Activated CD4-positive, CD25-positive, alpha-beta regulatory T cell treated with anti-CD3 and anti-CD28 coated beads, Interleukin-2, amount 50 U/mL, for 16 hours (primary cell): ENCODE measurements around the gene SLC12A7.
"Not testable (repeated sequence)": the region's sequence is repeated elsewhere in the genome, so short reads cannot be mapped to it uniquely, and the experiment has no call there.

ENCODE experiments used
- DNase-seq: peaks from one replicate; pipeline ENCODE4 v3.0.0-alpha.2; 2020; ENCODE audit warnings: low read depth, low spot score

SLC12A7 gene

DNA sequence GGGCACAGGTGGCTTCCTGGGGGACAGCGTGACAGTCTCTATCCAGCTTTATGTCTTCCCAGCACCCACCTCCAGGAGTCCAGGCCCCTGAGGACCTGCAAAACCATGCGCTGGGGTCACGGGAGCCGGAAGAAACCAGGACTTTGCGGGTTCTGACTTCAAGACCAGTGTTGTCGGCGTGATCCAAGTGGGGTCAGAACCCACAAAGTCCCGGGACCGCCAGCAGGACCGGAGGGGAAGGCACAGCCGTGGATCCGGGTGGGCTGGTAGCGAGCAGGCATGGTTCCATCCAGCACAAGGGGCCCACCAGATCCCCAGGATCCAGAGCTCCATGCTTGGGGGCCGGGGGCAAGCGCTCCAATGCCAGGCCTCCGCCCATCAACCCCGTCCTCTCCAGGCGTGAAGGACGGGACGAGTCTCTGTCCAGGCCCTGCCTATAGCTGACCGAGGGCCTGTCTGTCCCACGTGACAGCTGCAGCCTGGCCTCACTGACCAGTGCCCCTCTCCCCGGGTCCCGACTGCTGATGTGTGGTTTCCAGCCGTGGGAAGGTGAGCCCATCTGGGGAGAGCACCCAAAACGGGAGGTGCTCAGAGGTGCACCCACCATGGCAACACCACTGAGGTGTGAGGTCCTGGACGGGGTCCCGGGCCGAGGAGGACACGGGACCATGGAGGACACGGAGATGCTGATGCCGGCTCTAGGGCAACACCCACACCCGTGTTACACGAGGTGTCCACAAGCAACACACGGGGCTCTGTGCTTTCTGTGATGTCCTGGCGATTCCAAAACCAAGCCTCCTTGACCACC, 48.9 kb downstream of the SLC12A7 start:
- DNase-seq = no peak

- DNase-seq = no peak
Measured at GRCh38 chr5:1061916-1062315, 49.9 kb downstream of the SLC12A7 start.

GRCh38 chr5:1061292-1061691, 50.6 kb downstream of the SLC12A7 start:
- not testable (repeated sequence) for DNase-seq

GRCh38 chr5:1060535-1060981, 51.3 kb downstream of the SLC12A7 start:
- no peak for DNase-seq

GRCh38 chr5:1059884-1060263, 52.0 kb downstream of the SLC12A7 start:
- DNase-seq = no peak

- no peak for DNase-seq
Measured at GRCh38 chr5:1058988-1059883, 52.6 kb downstream of the SLC12A7 start.

GRCh38 chr5:1058083-1058945, 53.5 kb downstream of the SLC12A7 start:
- no peak for DNase-seq

GRCh38 chr5:1057485-1058082, 54.3 kb downstream of the SLC12A7 start:
- no peak for DNase-seq

GRCh38 chr5:1056611-1057484, 55.0 kb downstream of the SLC12A7 start:
- no peak for DNase-seq

DNA sequence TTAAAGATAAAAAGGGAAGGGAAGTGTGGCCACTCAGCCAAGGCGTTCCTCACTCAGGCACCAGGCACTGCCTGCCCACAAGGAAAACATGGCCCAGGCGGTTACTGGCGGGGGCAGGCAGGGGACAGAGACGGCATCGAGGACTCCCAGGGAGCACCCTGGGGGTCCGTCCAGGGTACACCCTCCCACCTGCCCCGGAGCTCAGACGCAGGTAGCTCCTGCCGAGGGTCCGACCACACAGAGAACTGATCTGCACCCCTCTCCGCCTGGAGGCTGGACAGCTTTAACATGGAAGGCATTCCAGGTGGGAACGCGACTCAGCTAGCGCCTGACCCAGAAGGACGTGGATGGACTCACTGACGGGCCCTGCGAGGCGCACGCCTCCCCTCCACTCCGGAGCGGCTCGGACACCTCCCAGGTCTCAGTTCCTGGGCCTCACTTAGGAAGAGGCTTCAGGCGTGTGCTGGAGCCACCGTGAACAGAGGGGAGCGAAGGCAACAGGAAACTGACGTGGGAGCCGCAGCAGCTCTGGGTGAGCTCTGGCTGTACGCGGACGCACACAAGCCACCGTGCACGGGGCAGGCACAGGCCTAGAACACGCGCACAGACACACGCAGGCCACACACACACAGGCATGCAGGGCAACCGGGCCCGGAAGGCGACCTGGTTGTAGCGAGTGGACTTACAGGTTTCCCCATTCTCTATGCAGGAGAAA, 55.8 kb downstream of the SLC12A7 start:
- DNase-seq = no peak

GRCh38 chr5:1054799-1055775, 56.8 kb downstream of the SLC12A7 start:
- no peak for DNase-seq

GRCh38 chr5:1054018-1054798, 57.7 kb downstream of the SLC12A7 start:
- no peak for DNase-seq

DNA sequence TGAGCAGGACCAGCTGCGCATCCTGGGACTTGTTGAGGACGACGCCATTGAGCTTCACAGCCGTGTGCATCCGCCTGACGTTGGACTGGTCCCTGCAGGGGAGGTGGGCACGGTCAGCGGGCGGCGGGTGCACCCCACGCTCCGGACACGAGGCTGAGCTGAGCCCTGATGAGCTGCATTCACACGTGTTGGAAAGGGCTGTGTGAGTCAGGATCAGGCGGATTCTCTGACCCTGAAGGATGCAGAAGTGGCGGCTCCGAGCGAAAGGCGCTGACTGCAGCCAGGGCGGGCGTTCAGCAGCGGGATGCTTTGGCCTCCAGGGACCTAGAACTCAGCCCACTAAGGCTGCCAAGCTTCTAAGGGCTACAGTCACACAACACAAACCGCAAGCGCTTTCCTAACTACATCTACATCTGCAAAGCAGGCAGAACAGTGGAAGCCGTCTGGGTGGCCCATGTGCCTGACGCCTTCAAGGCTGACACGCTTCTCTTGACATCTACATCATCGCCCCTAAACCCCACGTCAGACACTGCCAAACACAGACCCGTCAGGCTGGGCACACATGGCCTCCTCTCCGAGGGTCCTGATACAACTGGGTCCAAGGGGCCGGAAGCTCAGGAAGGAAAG, 58.4 kb downstream of the SLC12A7 start:
- no peak for DNase-seq

DNA sequence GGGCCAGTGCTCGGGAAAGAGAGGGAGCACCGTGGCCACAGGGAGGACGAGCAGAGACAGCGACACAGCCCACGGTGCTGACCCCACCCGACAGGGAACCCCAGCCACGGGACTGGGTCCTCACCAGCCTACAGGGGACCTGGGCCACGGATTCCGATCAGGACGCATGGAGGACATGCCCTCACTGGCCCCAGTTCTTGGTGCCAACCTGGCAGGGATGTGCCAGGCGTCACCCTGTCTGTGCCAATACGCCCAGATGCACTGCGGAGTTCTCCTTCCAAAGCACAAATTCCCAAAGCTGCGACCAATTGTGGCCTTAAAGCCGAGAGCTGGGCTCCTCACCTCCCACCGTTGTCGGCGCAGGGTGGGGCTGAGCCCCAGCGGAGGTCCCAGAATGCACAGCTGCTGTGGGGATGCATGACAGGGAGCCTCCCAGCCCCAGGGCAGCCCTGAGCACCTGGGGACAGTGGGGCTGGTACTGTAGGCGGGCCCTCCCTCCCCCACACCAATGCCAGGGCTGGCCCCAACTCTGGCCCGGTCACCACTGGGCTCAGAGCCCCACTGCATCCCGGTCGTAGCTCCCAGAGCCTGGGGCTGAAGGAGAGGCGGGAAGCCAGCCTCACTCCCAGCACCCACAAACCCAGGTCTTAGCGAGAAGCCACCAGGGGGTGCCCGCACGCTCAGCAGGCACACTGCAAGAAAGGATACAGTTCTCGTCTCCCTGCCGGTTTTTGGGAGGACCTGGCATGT, 59.0 kb downstream of the SLC12A7 start:
- DNase-seq = no peak

- DNase-seq = no peak
Measured at GRCh38 chr5:1052076-1052475, 59.8 kb downstream of the SLC12A7 start.

DNA sequence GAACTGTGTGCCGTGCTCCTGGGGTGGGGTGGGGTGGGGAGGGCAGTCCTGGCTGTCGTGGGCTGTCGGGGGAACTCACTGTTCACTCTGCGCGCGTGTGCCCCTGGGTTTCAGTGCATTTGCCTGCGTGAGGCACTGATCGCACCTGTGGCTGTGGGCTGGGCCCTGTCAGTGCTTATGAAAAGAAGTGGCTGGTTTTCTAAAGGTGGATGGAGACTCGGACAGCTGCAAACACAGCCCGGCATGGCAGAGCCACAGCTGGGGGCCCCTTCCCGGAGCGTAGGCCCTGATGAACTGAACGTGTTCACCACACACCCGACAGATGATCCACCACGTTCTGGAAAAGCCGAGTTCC, 60.5 kb downstream of the SLC12A7 start:
- DNase-seq = no peak
